HG02885 (cell line): ENCODE data around the gene IL9.

Experiments used
- ATAC-seq: cut with Tn5 transposase; IDR thresholded peaks from one replicate; pipeline ENCODE4 v1.9.1; 2021; ENCODE audit warnings: mild to moderate bottlenecking; ENCODE audit not compliant: unreplicated experiment, poor library complexity

IL9 gene

GRCh38 chr5:135843571-135844337, 51.9 kb downstream of the IL9 start:
- no peak for ATAC-seq

- no peak for ATAC-seq
Observed at GRCh38 chr5:135842737-135843136, 52.9 kb downstream of the IL9 start.
